ENCODE data around the gene ITGA2. TPM values are rescaled to one million over a fixed set of nuclear protein-coding genes. Genes with fewer than 3 reads are reported as not detected.

The ITGA2 gene
- total and polyA plus RNA-seq, 7 donors, result 0.10 to 0.91 (median 0.64) TPM

DNA sequence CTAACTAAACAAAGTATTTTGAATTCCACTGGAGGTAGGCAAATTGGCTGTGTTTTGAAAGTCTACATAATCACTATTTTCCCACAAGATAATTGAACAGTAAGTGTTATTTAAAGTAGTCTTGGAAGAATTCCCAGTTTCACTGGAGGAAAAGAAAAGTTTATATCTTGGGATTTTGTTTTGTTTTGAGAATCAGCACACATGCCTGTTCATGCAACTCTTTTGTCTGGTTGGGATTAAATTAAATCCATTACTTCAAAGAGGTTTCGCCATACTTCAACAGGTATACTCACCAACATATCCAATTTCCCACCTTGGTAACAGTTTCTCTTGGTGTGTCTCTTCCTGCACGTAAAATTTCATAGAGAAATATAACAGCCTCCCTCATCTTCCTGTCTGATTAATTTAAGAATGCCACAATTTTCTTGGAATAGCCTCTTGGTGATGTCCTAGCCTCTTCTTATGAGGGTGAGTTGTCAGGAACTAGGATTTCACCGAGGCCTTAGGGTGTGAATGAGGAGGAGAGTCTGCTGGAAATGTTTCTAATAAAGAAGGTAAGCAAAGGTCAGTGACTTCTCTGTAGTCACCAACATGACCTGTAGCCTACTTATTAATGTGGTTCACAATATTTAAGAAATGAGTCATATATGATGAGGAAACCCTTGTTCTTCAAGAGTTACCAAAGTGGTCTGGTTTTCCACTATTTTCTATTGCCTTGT, 48.1 kb downstream of the ITGA2 start:
- Histone ChIP-seq H3K4me3 (no peak overlapping the region), H3K9me3 (no peaks in the 10 kb centered on the region), H3K4me1 (no peaks in the 10 kb centered on the region), H3K36me3 (ENCODE audit: insufficient read depth in 1 of 2, low read depth in 1 of 2) (no peaks in the 10 kb centered on the region), H3K27me3 (ENCODE audit: insufficient read depth in 3 of 3, low read length in 2 of 3) (no peaks in the 10 kb centered on the region), H3K27ac (no peak overlapping the region)
- no peak for DNase-seq
- ATAC-seq, result peak in 1 of 4 donors; percentile 17
- 72 to 81% (median 76%) methylated on average over 3 of the region's 3 CpGs for WGBS, 3 donors
- TF ChIP-seq, protein P1, sequence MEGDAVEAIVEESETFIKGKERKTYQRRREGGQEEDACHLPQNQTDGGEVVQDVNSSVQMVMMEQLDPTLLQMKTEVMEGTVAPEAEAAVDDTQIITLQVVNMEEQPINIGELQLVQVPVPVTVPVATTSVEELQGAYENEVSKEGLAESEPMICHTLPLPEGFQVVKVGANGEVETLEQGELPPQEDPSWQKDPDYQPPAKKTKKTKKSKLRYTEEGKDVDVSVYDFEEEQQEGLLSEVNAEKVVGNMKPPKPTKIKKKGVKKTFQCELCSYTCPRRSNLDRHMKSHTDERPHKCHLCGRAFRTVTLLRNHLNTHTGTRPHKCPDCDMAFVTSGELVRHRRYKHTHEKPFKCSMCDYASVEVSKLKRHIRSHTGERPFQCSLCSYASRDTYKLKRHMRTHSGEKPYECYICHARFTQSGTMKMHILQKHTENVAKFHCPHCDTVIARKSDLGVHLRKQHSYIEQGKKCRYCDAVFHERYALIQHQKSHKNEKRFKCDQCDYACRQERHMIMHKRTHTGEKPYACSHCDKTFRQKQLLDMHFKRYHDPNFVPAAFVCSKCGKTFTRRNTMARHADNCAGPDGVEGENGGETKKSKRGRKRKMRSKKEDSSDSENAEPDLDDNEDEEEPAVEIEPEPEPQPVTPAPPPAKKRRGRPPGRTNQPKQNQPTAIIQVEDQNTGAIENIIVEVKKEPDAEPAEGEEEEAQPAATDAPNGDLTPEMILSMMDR (IDR thresholded peaks at IDR 0.05), result no peak
- intact Hi-C loops (cut with DNase I), result no loop called here

DNA sequence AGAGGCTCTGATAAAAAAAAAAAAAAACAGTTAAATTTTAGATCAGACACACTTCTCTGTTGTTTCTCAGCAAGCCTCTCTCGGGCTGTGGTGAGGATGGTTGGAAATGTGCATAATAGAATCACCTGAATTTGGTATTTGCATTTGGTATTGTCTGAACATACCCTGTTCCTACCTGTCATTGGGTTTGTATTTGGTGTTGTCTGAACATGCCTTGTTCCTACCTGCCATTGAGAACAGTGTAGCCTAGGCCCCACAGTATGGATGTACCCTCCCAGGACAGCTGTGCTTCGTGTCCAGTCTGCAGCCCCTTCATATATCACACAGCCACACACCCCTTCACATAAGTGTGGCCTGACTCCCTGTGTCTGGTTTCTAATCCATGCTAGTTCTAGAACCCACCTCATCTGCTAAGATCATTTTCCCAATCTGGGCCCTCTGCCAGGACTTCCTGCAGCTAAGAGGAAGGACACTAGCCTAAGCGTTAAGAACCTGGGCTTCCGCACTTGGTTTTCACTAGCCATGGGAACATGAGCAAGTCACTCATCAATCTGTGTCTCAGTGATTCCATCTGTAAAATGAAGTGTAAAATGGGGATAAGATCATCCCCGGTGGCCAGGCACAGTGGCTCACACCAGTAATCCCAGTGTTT, 49.2 kb downstream of the ITGA2 start:
- H3K27me3 ChIP-seq (ENCODE audit: insufficient read depth in 3 of 3, low read length in 2 of 3), result no peaks in the 10 kb centered on the region
- TF ChIP-seq, protein P1 (IDR thresholded peaks at IDR 0.05), result no peak
- DNase-seq (peak in 1 of 2 donors; percentile 18), ATAC-seq (no peak)
- intact Hi-C loops (cut with DNase I), result no loop called here
- H3K4me3 ChIP-seq, result no peak overlapping the region
- H3K4me1 ChIP-seq, result no peaks in the 10 kb centered on the region
- H3K27ac ChIP-seq, result no peak overlapping the region
- 55 to 72% (median 58%) methylated on average over 5 of the region's 5 CpGs for WGBS, 3 donors
- no peaks in the 10 kb centered on the region for H3K36me3 ChIP-seq (ENCODE audit: insufficient read depth in 1 of 2, low read depth in 1 of 2)
- no peaks in the 10 kb centered on the region for H3K9me3 ChIP-seq

DNA sequence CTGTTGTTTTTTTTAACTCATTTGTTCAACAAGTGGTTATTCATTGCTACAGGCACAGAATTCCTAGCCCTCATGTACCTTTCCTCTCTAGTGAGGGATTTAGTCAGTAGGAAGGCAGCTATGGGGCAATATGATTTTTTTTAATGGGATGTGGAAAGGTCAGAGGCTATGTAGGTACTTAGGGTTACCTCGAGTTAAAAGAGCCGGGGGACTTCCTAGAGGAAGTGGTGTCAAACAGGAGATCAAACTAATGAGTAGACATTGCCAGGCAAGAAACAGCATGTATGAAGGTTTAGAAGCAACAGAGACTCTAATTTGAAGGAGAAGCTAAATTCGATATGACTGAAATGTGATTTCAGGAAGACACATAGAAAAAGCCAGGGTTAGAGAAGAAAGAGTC, 50.7 kb downstream of the ITGA2 start:
- Histone ChIP-seq H3K27ac (no peak overlapping the region), H3K36me3 (ENCODE audit: insufficient read depth in 1 of 2, low read depth in 1 of 2) (no peaks in the 10 kb centered on the region), H3K9me3 (no peaks in the 10 kb centered on the region), H3K27me3 (ENCODE audit: insufficient read depth in 3 of 3, low read length in 2 of 3) (no peaks in the 10 kb centered on the region), H3K4me3 (no peak overlapping the region), H3K4me1 (no peaks in the 10 kb centered on the region)
- intact Hi-C loops (cut with DNase I), result no loop called here
- TF ChIP-seq, protein P1 (IDR thresholded peaks at IDR 0.05), result no peak
- no peak for ATAC-seq
- no peak for DNase-seq
- 68 to 80% (median 70%) methylated on average over 3 of the region's 3 CpGs for WGBS, 3 donors

DNA sequence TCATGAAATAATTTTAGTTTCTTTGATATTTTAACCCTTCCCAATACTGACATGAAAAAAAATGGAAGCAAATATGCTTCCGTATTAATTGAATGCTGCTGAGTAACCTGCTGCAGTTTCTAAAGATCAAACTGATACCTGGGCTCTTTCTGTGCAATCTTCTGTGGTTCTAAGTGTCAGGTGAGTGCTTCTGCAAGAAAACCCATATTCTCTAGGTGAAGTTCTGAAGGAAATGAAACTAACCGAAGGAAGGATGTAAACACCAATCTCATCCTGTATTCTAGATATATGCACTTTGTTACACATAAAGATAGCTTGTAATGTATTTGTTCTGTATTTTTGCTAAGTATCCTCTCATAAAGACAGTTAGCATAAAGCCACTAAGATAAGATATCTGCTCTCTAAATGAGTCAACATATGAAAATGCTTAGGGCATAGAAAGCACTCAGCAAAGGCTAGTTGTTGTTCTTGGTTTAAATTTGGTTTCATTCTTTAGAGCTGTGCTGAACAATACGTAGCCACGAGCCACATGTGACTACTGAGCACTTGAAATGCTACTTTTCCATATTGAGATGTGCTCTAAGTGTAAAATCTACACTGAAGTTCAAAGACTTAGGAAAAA, 52.0 kb downstream of the ITGA2 start:
- TF ChIP-seq, protein P1 (IDR thresholded peaks at IDR 0.05), result no peak
- Histone ChIP-seq H3K4me3 (no peak overlapping the region), H3K36me3 (ENCODE audit: insufficient read depth in 1 of 2, low read depth in 1 of 2) (no peaks in the 10 kb centered on the region)

More for the DNA sequence above, 52.0 kb downstream of the ITGA2 start:
- 43 to 71% (median 47%) methylated on average over 4 of the region's 4 CpGs for WGBS, 3 donors
- DNase-seq (no peak), ATAC-seq (no peak)
- Histone ChIP-seq H3K9me3 (no peaks in the 10 kb centered on the region), H3K27me3 (ENCODE audit: insufficient read depth in 3 of 3, low read length in 2 of 3) (no peaks in the 10 kb centered on the region), H3K27ac (no peak overlapping the region), H3K4me1 (no peaks in the 10 kb centered on the region)
- intact Hi-C loops (cut with DNase I), result no loop called here

All from psoas muscle (tissue), 8 donors.